Adipocyte (in vitro differentiated cells): ENCODE data around the gene OBSCN.

Source experiments
- DNase-seq: peaks from one replicate; pipeline ENCODE4 v3.0.0-alpha.2; 2015; ENCODE audit warnings: low read depth
- H3K27me3 ChIP-seq: replicated peaks from 2 replicates; pipeline ENCODE4 v1.7.0; 2013; ENCODE audit warnings: mild to moderate bottlenecking, low read length, moderate library complexity; ENCODE audit not compliant: control insufficient read depth, insufficient read depth
- H3K36me3 ChIP-seq: 2 replicates; pipeline ENCODE4 v1.7.0; 2013; ENCODE audit warnings: low read length, mild to moderate bottlenecking, moderate library complexity; ENCODE audit not compliant: control insufficient read depth, insufficient read depth, severe bottlenecking
- H3K4me1 ChIP-seq: 2 replicates; pipeline ENCODE4 v1.7.0; 2013; ENCODE audit warnings: mild to moderate bottlenecking, low read length, moderate library complexity; ENCODE audit not compliant: control insufficient read depth, insufficient read depth
- H3K4me3 ChIP-seq: 2 replicates; pipeline ENCODE4 v1.7.0; 2013; ENCODE audit warnings: mild to moderate bottlenecking, low read length, moderate library complexity
- H3K9ac ChIP-seq: 2 replicates; pipeline ENCODE4 v1.7.0; 2013; ENCODE audit warnings: mild to moderate bottlenecking, low read length, moderate library complexity
- H3K9me3 ChIP-seq: 2 replicates; pipeline ENCODE4 v1.7.0; 2013; ENCODE audit warnings: mild to moderate bottlenecking, low read length, moderate library complexity; ENCODE audit not compliant: control insufficient read depth

The OBSCN gene

GRCh38 chr1:228174482-228175315 lies 33.1 kb upstream of the OBSCN start:
- DNase-seq = peak; percentile 25
- Histone ChIP-seq H3K9ac (no peak overlapping the region), H3K27me3 (no peaks in the 10 kb centered on the region), H3K36me3 (no peaks in the 10 kb centered on the region), H3K9me3 (no peaks in the 10 kb centered on the region), H3K4me1 (no peaks in the 10 kb centered on the region), H3K4me3 (no peak overlapping the region)

- H3K4me3 ChIP-seq = no peak overlapping the region
- DNase-seq = no peak
- no peak overlapping the region for H3K9ac ChIP-seq
- no peaks in the 10 kb centered on the region for H3K4me1 ChIP-seq
- no peaks in the 10 kb centered on the region for H3K9me3 ChIP-seq
- no peaks in the 10 kb centered on the region for H3K36me3 ChIP-seq
- H3K27me3 ChIP-seq = no peaks in the 10 kb centered on the region
These were observed 32.4 kb upstream of the OBSCN start for GRCh38 chr1:228175316-228176023.

- no peaks in the 10 kb centered on the region for H3K9me3 ChIP-seq
- H3K36me3 ChIP-seq = no peaks in the 10 kb centered on the region
- DNase-seq = no peak
- H3K4me1 ChIP-seq = no peaks in the 10 kb centered on the region
- H3K9ac ChIP-seq = no peak overlapping the region
- H3K4me3 ChIP-seq = no peak overlapping the region
- no peaks in the 10 kb centered on the region for H3K27me3 ChIP-seq
These were observed 31.8 kb upstream of the OBSCN start for GRCh38 chr1:228176024-228176395.

DNA sequence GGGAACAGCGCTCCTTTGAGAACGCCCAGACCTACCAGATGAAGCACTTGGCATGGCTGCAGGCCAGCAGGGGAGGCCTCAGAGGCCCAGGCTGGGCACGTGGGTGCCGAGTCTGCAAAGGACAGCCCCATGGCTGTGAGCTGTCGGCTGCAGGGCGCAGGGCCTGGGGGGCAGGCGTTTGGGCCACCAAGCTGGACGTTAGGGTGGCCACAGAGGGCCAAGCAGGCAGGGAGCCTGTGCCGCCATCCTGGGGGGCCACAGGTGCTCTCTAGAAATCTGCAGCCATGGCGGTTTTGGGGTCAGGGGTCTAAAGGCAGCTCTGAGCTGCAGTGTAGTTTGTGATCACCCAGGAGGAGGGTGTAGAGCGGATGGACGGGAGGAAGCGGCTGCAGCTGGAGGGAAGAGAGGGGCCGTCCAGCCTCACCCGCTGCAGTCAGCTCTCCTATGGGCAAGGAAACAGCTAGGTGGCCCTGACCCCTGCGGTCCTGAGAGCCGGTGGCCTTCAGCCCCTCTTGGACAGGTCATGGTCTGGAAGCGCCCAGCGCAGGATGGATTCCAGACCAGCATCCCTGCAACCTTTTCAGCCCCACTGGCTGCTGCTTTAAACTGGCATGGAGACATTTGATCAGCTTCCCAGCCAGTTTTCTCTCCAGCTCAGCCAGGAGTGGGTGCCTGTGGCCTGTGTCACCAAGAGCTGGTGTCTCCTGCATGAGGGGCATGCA lies 31.2 kb upstream of the OBSCN start:
- H3K36me3 ChIP-seq = no peaks in the 10 kb centered on the region
- no peak overlapping the region for H3K4me3 ChIP-seq
- no peaks in the 10 kb centered on the region for H3K27me3 ChIP-seq
- H3K4me1 ChIP-seq = no peaks in the 10 kb centered on the region
- H3K9me3 ChIP-seq = no peaks in the 10 kb centered on the region
- DNase-seq = no peak
- H3K9ac ChIP-seq = no peak overlapping the region

GRCh38 chr1:228177183-228177475 lies 30.7 kb upstream of the OBSCN start:
- Histone ChIP-seq H3K36me3 (no peaks in the 10 kb centered on the region), H3K27me3 (no peaks in the 10 kb centered on the region), H3K4me1 (no peaks in the 10 kb centered on the region), H3K9me3 (no peaks in the 10 kb centered on the region), H3K4me3 (no peak overlapping the region), H3K9ac (no peak overlapping the region)
- DNase-seq = no peak

DNA sequence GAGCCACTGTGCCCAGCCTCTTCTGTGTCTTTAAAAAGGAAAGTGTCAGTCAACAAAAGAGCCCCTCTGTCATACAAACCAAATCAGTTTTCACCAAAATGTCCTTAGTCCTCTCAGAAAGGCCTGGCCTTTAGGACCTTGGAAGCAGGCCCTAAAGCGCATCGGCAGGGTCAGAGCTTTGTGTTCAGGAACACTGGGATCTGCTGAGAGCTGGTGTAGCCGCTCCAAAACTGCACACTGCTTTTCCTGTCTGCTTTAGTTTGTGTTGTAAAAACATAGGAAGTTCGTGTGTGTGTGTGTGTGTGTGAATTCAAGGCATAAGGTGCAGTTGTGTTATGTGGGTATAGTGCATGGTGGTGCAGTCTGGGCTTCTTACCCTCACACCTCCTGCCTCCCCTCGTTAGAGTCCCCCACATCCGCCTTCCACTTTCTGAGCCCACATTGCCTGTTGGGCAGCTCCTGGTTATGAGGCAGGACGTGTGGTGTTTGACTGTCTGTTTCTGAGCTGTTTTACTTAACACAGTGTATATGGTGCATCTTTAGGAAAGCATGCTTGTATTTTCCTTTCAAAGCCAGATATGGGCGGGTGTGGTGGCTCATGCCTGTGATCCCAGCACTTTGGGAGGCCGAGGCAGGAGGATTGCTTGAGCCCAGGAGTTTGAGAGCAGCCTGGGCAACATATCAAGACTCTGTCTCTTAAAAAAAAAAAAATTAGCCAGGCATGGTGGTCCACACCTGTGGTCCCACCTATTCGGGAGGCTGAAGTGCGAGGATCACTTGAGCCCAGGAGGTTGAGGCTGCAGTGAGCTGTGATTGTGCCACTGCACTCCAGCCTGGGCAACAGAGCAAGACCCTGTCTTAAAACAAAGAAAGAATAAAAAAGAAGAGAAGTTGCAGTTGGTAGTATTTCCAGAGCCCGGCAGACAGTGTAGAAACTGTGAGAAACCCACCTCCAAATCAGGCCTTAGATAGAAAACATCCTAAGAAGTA lies 29.8 kb upstream of the OBSCN start:
- no peak for DNase-seq
- Histone ChIP-seq H3K27me3 (no peaks in the 10 kb centered on the region), H3K4me3 (no peak overlapping the region), H3K9ac (no peak overlapping the region), H3K36me3 (no peaks in the 10 kb centered on the region), H3K9me3 (no peaks in the 10 kb centered on the region), H3K4me1 (no peaks in the 10 kb centered on the region)

- H3K9ac ChIP-seq = no peak overlapping the region
- H3K36me3 ChIP-seq = no peaks in the 10 kb centered on the region
- H3K27me3 ChIP-seq = no peaks in the 10 kb centered on the region
- no peaks in the 10 kb centered on the region for H3K4me1 ChIP-seq
- DNase-seq = no peak
- no peak overlapping the region for H3K4me3 ChIP-seq
- H3K9me3 ChIP-seq = no peaks in the 10 kb centered on the region
These were observed 28.8 kb upstream of the OBSCN start for GRCh38 chr1:228178737-228179684.

DNA sequence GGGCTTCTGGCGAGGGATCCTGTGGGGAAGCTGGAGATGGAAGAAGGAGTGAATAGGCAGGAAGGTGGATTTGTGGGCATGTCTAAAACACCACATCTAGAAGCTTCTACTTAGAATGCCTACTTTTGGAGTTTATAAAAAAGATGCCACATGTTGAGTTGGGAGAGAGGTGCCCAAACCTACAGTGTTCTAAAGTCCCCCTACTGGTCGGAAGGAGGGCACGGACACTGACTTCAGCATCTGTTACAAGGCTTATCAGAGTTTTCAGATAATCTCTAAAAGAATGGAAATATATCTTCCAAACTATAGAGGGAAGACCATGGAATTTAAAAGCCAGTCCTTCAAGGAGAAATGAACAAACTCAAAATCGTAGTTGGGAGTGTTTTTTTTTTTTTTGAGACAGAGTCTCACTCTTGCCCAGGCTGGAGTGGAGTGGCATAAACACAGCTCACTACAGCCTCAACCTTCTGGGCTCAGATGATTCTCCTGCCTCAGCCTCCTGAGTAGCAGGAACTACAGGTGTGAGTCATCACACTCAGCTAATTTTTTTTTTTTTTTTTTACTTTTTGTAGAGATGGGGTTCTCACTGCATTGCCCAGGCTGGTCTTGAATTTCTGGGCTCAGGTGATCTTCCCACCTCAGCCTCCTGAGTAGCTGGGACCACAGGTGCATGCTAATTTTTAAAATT lies 27.4 kb upstream of the OBSCN start:
- H3K9ac ChIP-seq = no peak overlapping the region
- H3K27me3 ChIP-seq = no peaks in the 10 kb centered on the region
- no peak overlapping the region for H3K4me3 ChIP-seq
- H3K4me1 ChIP-seq = no peaks in the 10 kb centered on the region
- H3K9me3 ChIP-seq = no peaks in the 10 kb centered on the region
- H3K36me3 ChIP-seq = no peaks in the 10 kb centered on the region
- DNase-seq = no peak

GRCh38 chr1:228180959-228181644 lies 26.7 kb upstream of the OBSCN start:
- no peak for DNase-seq
- Histone ChIP-seq H3K9me3 (no peaks in the 10 kb centered on the region), H3K9ac (no peak overlapping the region), H3K4me1 (no peaks in the 10 kb centered on the region), H3K36me3 (no peaks in the 10 kb centered on the region), H3K4me3 (no peak overlapping the region), H3K27me3 (no peaks in the 10 kb centered on the region)
